ENCODE results near the gene LMF1.

GRCh38 chr16:1007284-1007850 is 36.6 kb upstream of the LMF1 start:
- TF ChIP-seq POLR2AphosphoS5 (IDR thresholded peaks at IDR 0.05) (no peak), CTCF (IDR thresholded peaks at IDR 0.05) (no peak), EP300 (IDR thresholded peaks at IDR 0.05) (no peak), POLR2A (IDR thresholded peaks at IDR 0.05) (no peak)
